ENCODE measurements around the gene FOXP1. TPM values are rescaled to one million over a fixed set of nuclear protein-coding genes. Genes with fewer than 3 reads are reported as not detected.

FOXP1 gene
- total RNA-seq, 1 donor from 2014 or later: 31.1 TPM

DNA sequence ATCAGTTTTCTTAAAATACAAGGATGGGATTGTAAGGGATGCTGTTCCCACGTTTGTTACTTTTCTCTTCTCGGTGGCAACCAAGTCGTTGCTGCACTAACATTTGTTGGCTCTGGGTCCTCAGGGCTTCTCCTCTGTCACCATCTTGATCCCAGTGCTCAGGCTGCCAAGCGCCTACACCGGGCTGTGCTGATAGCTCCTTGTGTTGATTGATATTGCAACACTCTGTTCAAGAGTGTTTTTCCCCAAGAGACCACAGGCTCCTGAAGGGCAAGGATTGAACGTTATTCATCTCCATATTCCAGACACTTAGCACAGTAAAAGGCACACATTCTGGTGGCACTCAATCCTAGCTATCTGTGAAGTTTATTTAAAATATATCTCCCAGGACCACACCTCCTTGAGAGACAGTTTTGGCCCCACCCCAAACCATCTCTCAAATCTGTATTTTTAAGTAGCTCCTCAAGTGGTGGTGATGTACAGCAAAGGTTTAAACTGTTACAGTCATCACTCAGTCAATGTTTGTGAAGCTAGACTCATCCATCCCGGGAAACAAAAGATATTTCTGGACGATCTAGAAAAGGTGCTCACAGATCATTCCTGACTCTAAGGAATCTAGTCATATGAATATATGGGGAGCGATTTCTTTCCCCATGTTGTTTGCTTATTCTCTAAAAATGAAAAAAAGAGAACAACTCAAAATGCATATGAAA, 38.5 kb upstream of the FOXP1 start:
- Mint-ChIP-seq H3K36me3 (ENCODE audit: unreplicated experiment) (no peaks in the 10 kb centered on the region), H3K27me3 (ENCODE audit: unreplicated experiment) (no peaks in the 10 kb centered on the region), H3K9me3 (ENCODE audit: unreplicated experiment) (no peaks in the 10 kb centered on the region), H3K4me3 (ENCODE audit: unreplicated experiment) (no peak overlapping the region), H3K4me1 (ENCODE audit: low read depth, unreplicated experiment) (no peaks in the 10 kb centered on the region), H3K27ac (ENCODE audit: unreplicated experiment) (no peak overlapping the region)
- TF ChIP-seq, protein P1, sequence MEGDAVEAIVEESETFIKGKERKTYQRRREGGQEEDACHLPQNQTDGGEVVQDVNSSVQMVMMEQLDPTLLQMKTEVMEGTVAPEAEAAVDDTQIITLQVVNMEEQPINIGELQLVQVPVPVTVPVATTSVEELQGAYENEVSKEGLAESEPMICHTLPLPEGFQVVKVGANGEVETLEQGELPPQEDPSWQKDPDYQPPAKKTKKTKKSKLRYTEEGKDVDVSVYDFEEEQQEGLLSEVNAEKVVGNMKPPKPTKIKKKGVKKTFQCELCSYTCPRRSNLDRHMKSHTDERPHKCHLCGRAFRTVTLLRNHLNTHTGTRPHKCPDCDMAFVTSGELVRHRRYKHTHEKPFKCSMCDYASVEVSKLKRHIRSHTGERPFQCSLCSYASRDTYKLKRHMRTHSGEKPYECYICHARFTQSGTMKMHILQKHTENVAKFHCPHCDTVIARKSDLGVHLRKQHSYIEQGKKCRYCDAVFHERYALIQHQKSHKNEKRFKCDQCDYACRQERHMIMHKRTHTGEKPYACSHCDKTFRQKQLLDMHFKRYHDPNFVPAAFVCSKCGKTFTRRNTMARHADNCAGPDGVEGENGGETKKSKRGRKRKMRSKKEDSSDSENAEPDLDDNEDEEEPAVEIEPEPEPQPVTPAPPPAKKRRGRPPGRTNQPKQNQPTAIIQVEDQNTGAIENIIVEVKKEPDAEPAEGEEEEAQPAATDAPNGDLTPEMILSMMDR (IDR thresholded peaks at IDR 0.05; ENCODE audit: partially characterized antibody, unreplicated experiment): no peak
- no peak for DNase-seq

DNA sequence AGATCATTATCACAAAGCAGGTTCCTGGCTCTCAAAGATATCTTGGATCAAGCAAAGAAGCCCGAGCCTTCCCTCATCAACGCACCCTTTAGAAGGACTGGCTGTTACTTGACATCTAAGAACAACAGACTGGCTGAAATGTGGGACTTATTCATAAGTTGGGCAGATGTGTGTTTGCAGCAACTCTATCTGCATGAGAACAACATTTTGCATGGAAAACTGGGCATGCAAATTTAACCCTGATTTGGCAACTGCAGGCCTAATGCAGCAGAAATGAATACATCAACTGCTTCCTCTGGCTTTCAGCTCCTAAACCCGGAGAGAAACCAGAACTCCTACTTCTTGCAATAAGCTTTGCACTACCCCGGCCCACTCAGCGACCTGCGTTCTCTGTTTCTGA, 35.0 kb upstream of the FOXP1 start:
- Mint-ChIP-seq H3K4me1 (ENCODE audit: low read depth, unreplicated experiment) (no peaks in the 10 kb centered on the region), H3K9me3 (ENCODE audit: unreplicated experiment) (peaks cover 2% of the 10 kb centered on the region), H3K4me3 (ENCODE audit: unreplicated experiment) (no peak overlapping the region), H3K36me3 (ENCODE audit: unreplicated experiment) (no peaks in the 10 kb centered on the region), H3K27ac (ENCODE audit: unreplicated experiment) (no peak overlapping the region), H3K27me3 (ENCODE audit: unreplicated experiment) (peaks cover 2% of the 10 kb centered on the region)
- TF ChIP-seq, protein P1 (IDR thresholded peaks at IDR 0.05; ENCODE audit: partially characterized antibody, unreplicated experiment): no peak
- DNase-seq: no peak

DNA sequence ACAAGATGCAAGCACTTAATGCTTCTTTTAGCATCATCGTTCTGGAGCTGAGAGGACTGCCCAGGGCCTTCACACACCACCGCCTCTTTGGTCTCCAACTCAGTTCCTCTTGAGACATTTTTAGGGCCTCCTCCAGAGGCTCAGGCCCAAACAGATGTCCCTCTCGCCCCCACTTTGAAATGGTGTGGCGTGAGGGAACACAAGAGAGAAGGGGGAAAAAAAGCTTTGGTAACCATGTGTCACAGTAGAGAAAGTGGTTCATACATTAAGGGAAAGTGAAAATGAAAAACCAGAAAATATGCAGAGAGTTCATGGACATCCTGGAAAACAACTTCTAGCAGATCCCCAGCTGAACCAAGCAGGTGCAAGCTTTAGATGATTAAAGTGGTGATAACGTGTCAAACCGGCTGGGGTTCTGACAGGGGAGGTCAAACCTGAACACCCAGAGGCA, 33.1 kb upstream of the FOXP1 start:
- Mint-ChIP-seq H3K27ac (ENCODE audit: unreplicated experiment) (no peak overlapping the region), H3K4me3 (ENCODE audit: unreplicated experiment) (no peak overlapping the region), H3K4me1 (ENCODE audit: low read depth, unreplicated experiment) (no peaks in the 10 kb centered on the region), H3K27me3 (ENCODE audit: unreplicated experiment) (peaks cover 2% of the 10 kb centered on the region), H3K9me3 (ENCODE audit: unreplicated experiment) (peaks cover 2% of the 10 kb centered on the region), H3K36me3 (ENCODE audit: unreplicated experiment) (no peaks in the 10 kb centered on the region)
- DNase-seq: no peak
- TF ChIP-seq, protein P1 (IDR thresholded peaks at IDR 0.05; ENCODE audit: partially characterized antibody, unreplicated experiment): no peak

DNA sequence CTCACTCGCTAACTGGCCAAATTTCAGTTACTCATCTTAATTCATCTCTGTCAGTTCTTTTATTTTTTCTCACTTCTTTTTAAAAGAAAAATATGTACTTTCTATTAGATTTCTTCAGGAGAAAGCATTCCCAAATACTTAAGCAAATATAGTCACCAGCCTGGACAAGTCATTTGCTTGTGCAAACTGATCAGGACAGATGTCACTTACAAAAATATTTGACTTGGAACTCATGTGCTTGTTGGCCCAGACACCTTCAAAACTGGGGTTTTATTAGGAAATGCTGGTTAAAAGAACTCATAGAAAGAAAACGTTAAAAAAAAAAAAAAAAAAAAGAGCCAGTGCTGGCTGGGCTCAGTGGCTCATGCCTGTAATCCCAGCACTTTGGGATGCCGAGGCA, 31.3 kb upstream of the FOXP1 start:
- Mint-ChIP-seq H3K4me1 (ENCODE audit: low read depth, unreplicated experiment) (no peaks in the 10 kb centered on the region), H3K4me3 (ENCODE audit: unreplicated experiment) (no peak overlapping the region), H3K27ac (ENCODE audit: unreplicated experiment) (no peak overlapping the region), H3K36me3 (ENCODE audit: unreplicated experiment) (no peaks in the 10 kb centered on the region), H3K9me3 (ENCODE audit: unreplicated experiment) (peaks cover 2% of the 10 kb centered on the region), H3K27me3 (ENCODE audit: unreplicated experiment) (peaks cover 2% of the 10 kb centered on the region)
- DNase-seq: no peak
- TF ChIP-seq, protein P1 (IDR thresholded peaks at IDR 0.05; ENCODE audit: partially characterized antibody, unreplicated experiment): no peak

DNA sequence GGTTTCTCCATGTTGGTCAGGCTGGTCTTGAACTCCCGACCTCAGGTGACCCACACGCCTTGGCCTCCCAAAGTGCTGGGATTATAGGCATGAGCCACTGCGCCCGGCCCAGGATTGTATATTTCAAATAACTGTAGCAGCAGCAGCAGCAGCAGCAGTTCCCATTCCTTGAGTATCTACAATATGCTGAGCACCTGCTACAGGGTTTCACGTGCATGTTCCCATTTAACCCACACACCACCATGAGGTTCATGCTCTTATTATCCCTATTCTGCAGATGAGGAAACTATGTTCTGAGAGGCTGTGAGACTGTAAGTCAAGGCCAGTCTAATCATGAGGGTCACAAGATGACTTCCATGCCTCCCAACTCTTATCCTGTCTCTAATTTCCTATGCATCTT, 30.9 kb upstream of the FOXP1 start:
- no peak overlapping the region for H3K27ac Mint-ChIP-seq (ENCODE audit: unreplicated experiment)
- H3K9me3 Mint-ChIP-seq (ENCODE audit: unreplicated experiment): peaks cover 2% of the 10 kb centered on the region
- no peaks in the 10 kb centered on the region for H3K4me1 Mint-ChIP-seq (ENCODE audit: low read depth, unreplicated experiment)
- DNase-seq: no peak
- TF ChIP-seq, protein P1 (IDR thresholded peaks at IDR 0.05; ENCODE audit: partially characterized antibody, unreplicated experiment): no peak
- peaks cover 2% of the 10 kb centered on the region for H3K27me3 Mint-ChIP-seq (ENCODE audit: unreplicated experiment)
- no peaks in the 10 kb centered on the region for H3K36me3 Mint-ChIP-seq (ENCODE audit: unreplicated experiment)
- H3K4me3 Mint-ChIP-seq (ENCODE audit: unreplicated experiment): no peak overlapping the region

Data from glutamatergic neuron (in vitro differentiated cells).